Muscle of leg (tissue), 16 donors: ENCODE results near the gene WDR49. TPM values are rescaled to one million over a fixed set of nuclear protein-coding genes. Genes with fewer than 3 reads are reported as not detected.

Experiments used
- DNase-seq: peaks from one replicate; pipeline ENCODE4 v3.0.0; 2013
- H3K27ac ChIP-seq: one replicate; pipeline ENCODE4 v1.5.1; 2013; ENCODE audit warnings: mild to moderate bottlenecking, low read length, control low read depth
- H3K27me3 ChIP-seq: one replicate; pipeline ENCODE4 v1.6.1; 2013; ENCODE audit warnings: low read length; ENCODE audit not compliant: control insufficient read depth, insufficient read depth
- H3K36me3 ChIP-seq: one replicate; pipeline ENCODE4 v1.6.1; 2013; ENCODE audit warnings: low read length; ENCODE audit not compliant: control insufficient read depth, insufficient read depth
- H3K4me1 ChIP-seq: one replicate; pipeline ENCODE4 v1.6.1; 2013; ENCODE audit warnings: low read length; ENCODE audit not compliant: control insufficient read depth, insufficient read depth
- H3K4me3 ChIP-seq: one replicate; pipeline ENCODE4 v1.5.1; 2013; ENCODE audit warnings: low read length, control low read depth
- H3K9me3 ChIP-seq: replicated peaks from 2 replicates; pipeline ENCODE4 v1.6.1; 2013; ENCODE audit warnings: low read depth, low read length; ENCODE audit not compliant: control insufficient read depth
- WGBS: methylation state at CpG from one replicate; pipeline ENCODE4 v1.1.5; 2013; ENCODE audit warnings: missing lambda C conversion rate; ENCODE audit not compliant: insufficient coverage; 5-methylcytosine and 5-hydroxymethylcytosine counted together
- long read RNA-seq, 11 donors: transcript quantifications; one replicate each; lab custom pipeline, GENCODE V29; 2026
- polyA plus RNA-seq, 8 donors: library from polyadenylated mRNA; unstranded; fragments of 120-200 nt; gene quantifications; one replicate each; pipeline versions ENCODE4 v1.2.1 to v1.2.3, GENCODE V29; 2013; ENCODE audit warnings: inconsistent platforms in 1 of 8, low replicate concordance in 1 of 8; ENCODE audit not compliant: insufficient read length in 8 of 8, insufficient read depth in 1 of 8
- total RNA-seq: library from RNA; stranded (reverse); fragments of 120-200 nt; gene quantifications from one replicate; pipeline ENCODE4 v1.2.4, GENCODE V29; 2013

The WDR49 gene
- total RNA-seq: 0.58 TPM
- polyA plus RNA-seq: under 1 TPM in 6 of 8 donors, not detected in 2; 0.05 to 0.45 (median 0.26) TPM
- long read RNA-seq, donor 1: 0 reads
- long read RNA-seq, donor 2: 0 reads
- long read RNA-seq, donor 3: 0 reads
- long read RNA-seq, donor 4: 0 reads
- long read RNA-seq, donor 5: 0 reads
- long read RNA-seq, donor 6: 0 reads
- long read RNA-seq, donor 7: 0 reads
- long read RNA-seq, donor 8: 0 reads
- long read RNA-seq, donor 9: 0 reads
- long read RNA-seq, donor 10: 0 reads
- long read RNA-seq, donor 11: 0 reads

GRCh38 chr3:167653760-167654159, at the start of gene WDR49:
Gene WDR49, minus strand, starts transcription at chr3:167653942. Its CDS starts 517 bp downstream, at chr3:167653425.
- Histone ChIP-seq H3K36me3 (no peaks in the 10 kb centered on the region), H3K4me3 (no peak within 1 kb of the TSS), H3K27ac (no peak within 1 kb of the TSS), H3K4me1 (no peaks in the 10 kb centered on the region), H3K27me3 (no peaks in the 10 kb centered on the region), H3K9me3 (no peaks in the 10 kb centered on the region)
- DNase-seq: peak; percentile 55
- WGBS: no CpG with 5 or more reads among the region's 1 CpG

DNA sequence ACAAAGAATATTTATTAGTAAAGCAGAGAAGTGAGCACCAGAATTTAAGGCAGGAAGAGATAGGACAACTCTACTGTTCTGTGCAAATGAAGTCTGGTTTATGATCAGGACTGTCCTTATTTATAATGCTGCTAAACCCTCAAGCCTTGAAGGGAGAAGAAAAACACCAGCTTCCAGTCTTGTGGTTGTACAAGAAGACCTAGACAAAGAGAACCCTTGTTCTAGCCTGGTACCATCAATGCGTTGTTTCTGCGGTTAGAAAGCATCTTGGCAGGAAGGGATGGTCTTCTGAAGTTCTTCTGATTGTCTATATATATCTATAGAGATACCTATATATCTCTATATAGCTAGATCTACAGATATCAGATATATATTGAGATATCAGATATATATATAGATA, 47.2 kb upstream of the WDR49 start:
- peaks cover 7% of the 10 kb centered on the region for H3K36me3 ChIP-seq

DNA sequence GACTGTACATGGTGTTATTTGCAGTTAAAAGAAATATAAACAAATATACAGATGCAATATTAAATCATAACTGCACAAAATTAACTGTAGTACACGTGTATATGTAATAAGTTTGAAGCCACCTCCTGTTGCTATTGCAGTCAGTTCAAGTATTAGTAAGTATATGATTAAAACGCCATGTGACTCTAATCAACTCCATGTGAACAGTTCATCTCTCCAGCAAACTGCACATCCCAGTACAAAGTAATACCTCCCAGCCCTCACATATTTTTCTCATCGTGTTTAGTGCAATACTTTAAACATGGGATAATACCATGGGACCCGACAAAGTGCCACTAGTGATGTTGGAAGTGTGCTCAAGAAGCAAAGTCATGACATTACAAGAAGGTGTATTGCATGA, 46.3 kb upstream of the WDR49 start:
- Histone ChIP-seq H3K4me3 (no peak overlapping the region), H3K36me3 (peaks cover 10% of the 10 kb centered on the region), H3K27me3 (no peaks in the 10 kb centered on the region), H3K9me3 (no peaks in the 10 kb centered on the region), H3K4me1 (no peaks in the 10 kb centered on the region), H3K27ac (no peak overlapping the region)
- WGBS: no CpG with 5 or more reads among the region's 4 CpGs
- no peak for DNase-seq

More for the DNA sequence above, 47.2 kb upstream of the WDR49 start:
- Histone ChIP-seq H3K27me3 (no peaks in the 10 kb centered on the region), H3K4me3 (no peak overlapping the region), H3K4me1 (no peaks in the 10 kb centered on the region), H3K9me3 (no peaks in the 10 kb centered on the region), H3K27ac (no peak overlapping the region)
- no CpG with 5 or more reads among the region's 2 CpGs for WGBS
- DNase-seq: no peak

DNA sequence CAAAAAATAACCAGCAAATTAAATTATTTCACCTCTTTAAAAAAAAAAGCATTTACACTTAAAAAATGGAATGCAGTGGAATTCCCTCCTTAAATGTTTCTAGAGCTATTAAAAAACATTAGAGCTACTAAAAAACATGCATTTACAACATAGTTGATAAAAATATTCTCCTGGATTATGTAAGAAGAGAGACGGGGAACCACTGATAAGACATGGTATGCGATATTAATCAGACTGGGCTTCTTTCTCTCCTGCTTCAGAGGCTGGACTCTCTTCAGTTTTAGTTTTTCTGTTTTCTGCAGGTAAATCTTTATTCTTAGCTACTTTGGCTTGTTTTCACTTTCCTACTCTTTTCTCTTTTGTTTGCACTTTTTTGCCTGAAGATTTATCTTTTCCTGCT, 40.4 kb upstream of the WDR49 start:
- Histone ChIP-seq H3K9me3 (no peaks in the 10 kb centered on the region), H3K36me3 (peaks cover 12% of the 10 kb centered on the region), H3K4me1 (no peaks in the 10 kb centered on the region), H3K4me3 (no peak overlapping the region), H3K27ac (no peak overlapping the region), H3K27me3 (no peaks in the 10 kb centered on the region)
- DNase-seq: no peak
- WGBS: no CpG with 5 or more reads among the region's 2 CpGs

DNA sequence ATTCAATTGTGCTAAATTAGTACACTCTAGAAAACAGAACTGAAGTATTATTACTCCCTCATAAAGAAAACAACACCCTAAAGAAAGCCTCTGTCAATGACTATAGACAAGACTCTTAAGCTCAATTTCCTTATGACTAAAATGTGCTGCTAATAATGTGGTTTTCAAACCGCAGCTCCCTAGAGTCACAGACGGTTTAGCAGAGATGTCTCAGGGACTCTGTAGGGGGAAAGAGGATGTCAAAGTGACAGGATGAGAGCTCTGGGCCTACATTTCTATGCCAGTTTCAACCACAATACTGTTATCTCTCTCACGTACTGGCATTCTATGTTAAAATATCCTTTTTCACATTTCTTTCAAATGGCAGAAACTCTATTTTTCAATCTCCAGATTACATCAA, 37.6 kb upstream of the WDR49 start:
- peaks cover 14% of the 10 kb centered on the region for H3K36me3 ChIP-seq
- no CpG with 5 or more reads among the region's 3 CpGs for WGBS
- no peaks in the 10 kb centered on the region for H3K27me3 ChIP-seq
- no peaks in the 10 kb centered on the region for H3K4me1 ChIP-seq
- DNase-seq: no peak
- H3K27ac ChIP-seq: no peak overlapping the region
- no peaks in the 10 kb centered on the region for H3K9me3 ChIP-seq
- no peak overlapping the region for H3K4me3 ChIP-seq

DNA sequence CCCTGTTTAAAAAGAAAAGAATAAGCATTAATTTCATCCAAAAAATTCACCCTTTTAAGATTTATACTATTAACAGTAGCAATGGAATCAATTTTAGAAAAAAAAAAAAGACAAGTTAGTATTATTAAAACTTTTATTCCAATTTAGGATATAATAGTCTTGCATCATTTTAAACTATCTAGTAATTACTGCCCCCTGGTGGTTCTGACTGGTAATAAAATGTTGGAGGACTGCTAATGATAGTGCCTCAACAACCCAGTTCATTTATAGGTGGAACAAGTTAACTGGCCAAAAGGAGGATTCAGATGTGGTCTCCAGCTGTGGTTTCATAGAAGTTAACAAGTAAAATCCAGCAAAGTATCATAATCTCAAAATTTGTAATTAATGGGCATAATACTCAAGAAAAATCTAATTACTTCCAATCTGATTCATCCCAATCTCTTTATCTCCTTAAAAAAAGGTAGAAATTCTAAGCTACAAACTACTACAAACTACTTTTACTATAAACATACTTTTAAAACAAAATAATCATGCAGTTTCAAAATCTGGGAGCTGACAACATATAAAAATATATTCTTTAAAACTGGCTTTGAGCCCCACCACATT, 30.7 kb upstream of the WDR49 start:
- H3K4me1 ChIP-seq: no peaks in the 10 kb centered on the region
- H3K4me3 ChIP-seq: no peak overlapping the region
- H3K27me3 ChIP-seq: no peaks in the 10 kb centered on the region
- H3K27ac ChIP-seq: no peak overlapping the region
- peaks cover 9% of the 10 kb centered on the region for H3K36me3 ChIP-seq
- no peaks in the 10 kb centered on the region for H3K9me3 ChIP-seq
- peak; percentile 60 for DNase-seq

DNA sequence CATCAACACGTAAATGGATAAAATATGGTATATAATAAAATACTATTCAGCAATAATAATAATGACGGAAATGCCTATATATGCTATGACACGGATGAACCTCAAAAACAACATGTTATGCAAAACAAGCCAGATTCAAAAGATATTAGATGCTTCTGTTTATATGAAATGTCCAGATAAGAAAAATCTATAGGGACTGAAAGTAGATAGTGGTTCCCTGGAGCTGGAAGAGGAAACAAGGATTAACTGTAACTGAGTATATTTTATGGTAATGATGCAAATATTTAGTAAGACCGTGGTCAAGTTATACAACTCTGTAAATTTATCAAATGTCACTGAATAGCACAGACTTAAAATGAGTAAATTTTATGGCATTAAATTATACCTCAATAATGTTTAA, 25.8 kb upstream of the WDR49 start:
- no CpG with 5 or more reads among the region's 4 CpGs for WGBS
- DNase-seq: no peak
- no peak overlapping the region for H3K4me3 ChIP-seq
- H3K4me1 ChIP-seq: no peaks in the 10 kb centered on the region
- H3K9me3 ChIP-seq: peaks cover 10% of the 10 kb centered on the region
- H3K36me3 ChIP-seq: peaks cover 9% of the 10 kb centered on the region
- no peak overlapping the region for H3K27ac ChIP-seq
- H3K27me3 ChIP-seq: no peaks in the 10 kb centered on the region

GRCh38 chr3:167675848-167676247, 22.1 kb upstream of the WDR49 start:
- no CpG with 5 or more reads among the region's 1 CpG for WGBS
- H3K36me3 ChIP-seq: peaks cover 8% of the 10 kb centered on the region
- no peak overlapping the region for H3K4me3 ChIP-seq
- no peak for DNase-seq
- H3K27me3 ChIP-seq: no peaks in the 10 kb centered on the region
- no peaks in the 10 kb centered on the region for H3K4me1 ChIP-seq
- H3K9me3 ChIP-seq: peaks cover 13% of the 10 kb centered on the region
- H3K27ac ChIP-seq: no peak overlapping the region

DNA sequence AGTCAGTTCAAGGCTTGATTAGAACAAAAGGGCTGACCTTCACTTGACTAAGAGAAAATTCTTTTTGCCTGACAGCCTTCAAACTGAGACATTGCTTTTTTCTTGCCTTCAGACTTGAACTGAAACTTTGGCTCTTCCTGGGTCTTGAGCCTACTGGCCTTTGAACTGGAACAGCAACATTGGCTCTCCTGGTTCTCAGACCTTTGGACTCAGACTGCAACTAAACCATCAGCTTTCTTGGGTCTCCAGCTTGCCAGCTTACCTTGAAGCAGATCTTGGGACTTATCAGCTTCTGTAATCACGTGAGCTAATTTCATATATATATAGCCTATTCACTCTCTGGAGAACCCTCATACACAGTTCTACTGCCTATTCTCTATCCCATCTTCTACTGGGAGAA, 19.5 kb upstream of the WDR49 start:
- no peaks in the 10 kb centered on the region for H3K4me1 ChIP-seq
- H3K9me3 ChIP-seq: peaks cover 13% of the 10 kb centered on the region
- H3K36me3 ChIP-seq: peaks cover 8% of the 10 kb centered on the region
- no CpG with 5 or more reads among the region's 1 CpG for WGBS
- DNase-seq: no peak
- H3K27ac ChIP-seq: no peak overlapping the region
- no peak overlapping the region for H3K4me3 ChIP-seq
- H3K27me3 ChIP-seq: no peaks in the 10 kb centered on the region

GRCh38 chr3:167671878-167672427, 18.2 kb upstream of the WDR49 start:
- H3K27me3 ChIP-seq: no peaks in the 10 kb centered on the region
- H3K4me3 ChIP-seq: no peak overlapping the region
- H3K36me3 ChIP-seq: peaks cover 8% of the 10 kb centered on the region
- no CpG with 5 or more reads among the region's 4 CpGs for WGBS
- no peaks in the 10 kb centered on the region for H3K4me1 ChIP-seq
- DNase-seq: no peak
- no peak overlapping the region for H3K27ac ChIP-seq
- H3K9me3 ChIP-seq: peaks cover 13% of the 10 kb centered on the region
